DND-41 (cell line): ENCODE data around the gene SCYL3.

Experiments
- ATAC-seq: fragments of 200-7000 bp; cut with Tn5 transposase; 3 replicates; pipeline ENCODE4 v1.9.1; 2021; ENCODE audit warnings: low read depth; ENCODE audit not compliant: insufficient read depth
- DNase-seq: peaks from one replicate; pipeline ENCODE4 v3.0.0-alpha.2; 2020
- H2AFZ ChIP-seq: 2 replicates; pipeline ENCODE4 v1.6.0; 2012; ENCODE audit warnings: low read depth, low read length
- H3K27ac ChIP-seq: 2 replicates; pipeline ENCODE4 v1.5.1; 2012; ENCODE audit warnings: low read length, inconsistent platforms
- H3K27me3 ChIP-seq: fragments of 200-600 bp; sonication (generic); 2 replicates; pipeline ENCODE4 v1.6.0; 2012; ENCODE audit warnings: low read length, mild to moderate bottlenecking, inconsistent platforms; ENCODE audit not compliant: insufficient read depth, poor library complexity
- H3K36me3 ChIP-seq: 2 replicates; pipeline ENCODE4 v1.5.1; 2012; ENCODE audit warnings: low read length, inconsistent platforms; ENCODE audit not compliant: insufficient read depth
- H3K4me1 ChIP-seq: 2 replicates; pipeline ENCODE4 v1.5.1; 2012; ENCODE audit warnings: mild to moderate bottlenecking, low read length; ENCODE audit not compliant: insufficient read depth
- H3K4me2 ChIP-seq: 2 replicates; pipeline ENCODE4 v1.6.0; 2012; ENCODE audit warnings: mild to moderate bottlenecking, moderate library complexity, low read length, inconsistent platforms; ENCODE audit not compliant: insufficient read depth
- H3K4me3 ChIP-seq, 2 experiments: fragments of 200-600 bp in 1 of 2; shearing (Covaris generic) in 1 of 2; 2 replicates each; pipeline ENCODE4 v1.5.1; 2012 to 2016; ENCODE audit warnings: inconsistent platforms in 2 of 2, low read length in 2 of 2, mild to moderate bottlenecking in 2 of 2, low read depth in 1 of 2, moderate library complexity in 1 of 2
- H3K79me2 ChIP-seq: 2 replicates; pipeline ENCODE4 v1.6.0; 2012; ENCODE audit warnings: low read length, inconsistent platforms; ENCODE audit not compliant: insufficient read depth
- H3K9ac ChIP-seq: 2 replicates; pipeline ENCODE4 v1.6.0; 2012; ENCODE audit warnings: low read depth, mild to moderate bottlenecking, inconsistent platforms, low read length, moderate library complexity
- H3K9me3 ChIP-seq: 2 replicates; pipeline ENCODE4 v1.5.1; 2012; ENCODE audit warnings: low read length, moderate library complexity, mild to moderate bottlenecking, inconsistent platforms; ENCODE audit not compliant: insufficient read depth, severe bottlenecking
- H4K20me1 ChIP-seq: 2 replicates; pipeline ENCODE4 v1.6.0; 2012; ENCODE audit warnings: low read length; ENCODE audit not compliant: insufficient read depth
- CTCF ChIP-seq: IDR thresholded peaks from 2 replicates; pipeline ENCODE4 v1.5.1; 2012; ENCODE audit warnings: borderline replicate concordance, low read length, moderate library complexity, mild to moderate bottlenecking; ENCODE audit not compliant: poor library complexity, severe bottlenecking; ENCODE audit errors: extremely low read depth
- EZH2 ChIP-seq: IDR thresholded peaks from 3 replicates; pipeline ENCODE4 v1.6.1; 2012; ENCODE audit warnings: borderline replicate concordance, low read depth, mild to moderate bottlenecking, moderate library complexity, low read length, inconsistent platforms; ENCODE audit not compliant: severe bottlenecking

The SCYL3 gene

GRCh38 chr1:169931795-169932231 lies 38.1 kb upstream of the SCYL3 start:
- TF ChIP-seq CTCF (no peak), EZH2 (no peak)
- H3K9me3 ChIP-seq = no peaks in the 10 kb centered on the region
- no peaks in the 10 kb centered on the region for H3K36me3 ChIP-seq
- H2AFZ ChIP-seq = no peak overlapping the region
- ATAC-seq = no peak
- no peak overlapping the region for H3K9ac ChIP-seq
- no peaks in the 10 kb centered on the region for H3K4me1 ChIP-seq
- no peak for DNase-seq
- H3K27ac ChIP-seq = no peak overlapping the region
- H4K20me1 ChIP-seq = no peaks in the 10 kb centered on the region
- H3K4me3 ChIP-seq = no peak overlapping the region
- no peaks in the 10 kb centered on the region for H3K27me3 ChIP-seq
- H3K4me2 ChIP-seq = no peak overlapping the region
- no peaks in the 10 kb centered on the region for H3K79me2 ChIP-seq

GRCh38 chr1:169929210-169929526 lies 35.5 kb upstream of the SCYL3 start:
- Histone ChIP-seq H4K20me1 (no peaks in the 10 kb centered on the region), H3K79me2 (no peaks in the 10 kb centered on the region), H3K4me3 (no peak overlapping the region), H3K36me3 (no peaks in the 10 kb centered on the region), H3K9me3 (no peaks in the 10 kb centered on the region), H3K4me2 (no peak overlapping the region), H2AFZ (no peak overlapping the region), H3K27ac (no peak overlapping the region), H3K4me1 (peaks cover 5% of the 10 kb centered on the region), H3K9ac (no peak overlapping the region), H3K27me3 (no peaks in the 10 kb centered on the region)
- TF ChIP-seq CTCF = no peak
- no peak for TF ChIP-seq EZH2
- no peak for DNase-seq
- no peak for ATAC-seq

GRCh38 chr1:169928438-169929209 lies 34.9 kb upstream of the SCYL3 start:
- no peak overlapping the region; the same call in 1 of the 2 replicates for H2AFZ ChIP-seq
- TF ChIP-seq EZH2 (no peak), CTCF (peak; percentile 83)
- H3K27me3 ChIP-seq = no peaks in the 10 kb centered on the region
- H3K4me3 ChIP-seq = no peak overlapping the region
- DNase-seq = no peak
- H3K27ac ChIP-seq = no peak overlapping the region
- peaks cover 5% of the 10 kb centered on the region for H3K4me1 ChIP-seq
- H3K4me2 ChIP-seq = no peak overlapping the region
- peak; percentile 77 for ATAC-seq
- no peaks in the 10 kb centered on the region for H3K9me3 ChIP-seq
- H3K9ac ChIP-seq = no peak overlapping the region
- H3K79me2 ChIP-seq = no peaks in the 10 kb centered on the region
- no peaks in the 10 kb centered on the region for H4K20me1 ChIP-seq
- H3K36me3 ChIP-seq = no peaks in the 10 kb centered on the region
